Femur (tissue), 1 donor: ENCODE results near the gene RBAK.
"Not testable (repeated sequence)": the region's sequence is repeated elsewhere in the genome, so short reads cannot be mapped to it uniquely, and the experiment has no call there.

Source experiments
- DNase-seq: peaks from one replicate; pipeline ENCODE4 v3.0.0-alpha.2; 2017

The RBAK gene

GRCh38 chr7:5051731-5052130, 6.1 kb downstream of the RBAK start:
- not testable (repeated sequence) for DNase-seq

DNA sequence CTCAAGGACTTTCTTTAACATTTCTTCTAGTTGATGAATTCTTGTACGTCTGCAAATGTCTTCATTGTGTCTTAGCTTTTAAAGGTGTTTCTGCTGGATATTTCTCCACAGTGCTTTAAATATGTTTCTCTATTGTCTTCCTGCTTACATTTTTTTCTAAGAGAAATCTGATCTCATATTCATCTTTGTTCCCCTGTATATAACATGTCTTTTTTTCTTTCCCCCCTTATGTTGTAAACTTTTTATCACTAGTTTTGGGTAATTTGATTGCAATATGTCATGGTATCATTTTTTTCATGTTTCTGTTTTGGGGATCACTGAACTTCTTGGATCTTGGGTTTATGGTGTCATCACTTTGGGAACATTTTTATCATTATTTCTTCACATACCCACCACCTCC, 7.5 kb downstream of the RBAK start:
- no peak for DNase-seq

DNA sequence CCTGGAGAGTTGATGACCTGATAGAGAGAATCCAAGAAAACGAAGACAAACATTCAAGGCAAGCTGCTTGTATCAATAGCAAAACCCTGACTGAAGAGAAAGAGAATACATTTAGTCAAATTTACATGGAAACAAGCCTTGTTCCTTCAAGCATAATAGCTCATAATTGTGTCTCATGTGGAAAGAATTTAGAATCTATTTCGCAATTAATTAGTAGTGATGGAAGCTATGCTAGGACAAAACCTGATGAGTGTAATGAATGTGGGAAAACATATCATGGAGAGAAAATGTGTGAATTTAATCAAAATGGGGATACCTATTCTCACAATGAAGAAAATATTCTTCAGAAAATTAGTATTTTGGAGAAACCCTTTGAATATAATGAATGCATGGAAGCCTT, 18.0 kb downstream of the RBAK start:
- no peak for DNase-seq

DNA sequence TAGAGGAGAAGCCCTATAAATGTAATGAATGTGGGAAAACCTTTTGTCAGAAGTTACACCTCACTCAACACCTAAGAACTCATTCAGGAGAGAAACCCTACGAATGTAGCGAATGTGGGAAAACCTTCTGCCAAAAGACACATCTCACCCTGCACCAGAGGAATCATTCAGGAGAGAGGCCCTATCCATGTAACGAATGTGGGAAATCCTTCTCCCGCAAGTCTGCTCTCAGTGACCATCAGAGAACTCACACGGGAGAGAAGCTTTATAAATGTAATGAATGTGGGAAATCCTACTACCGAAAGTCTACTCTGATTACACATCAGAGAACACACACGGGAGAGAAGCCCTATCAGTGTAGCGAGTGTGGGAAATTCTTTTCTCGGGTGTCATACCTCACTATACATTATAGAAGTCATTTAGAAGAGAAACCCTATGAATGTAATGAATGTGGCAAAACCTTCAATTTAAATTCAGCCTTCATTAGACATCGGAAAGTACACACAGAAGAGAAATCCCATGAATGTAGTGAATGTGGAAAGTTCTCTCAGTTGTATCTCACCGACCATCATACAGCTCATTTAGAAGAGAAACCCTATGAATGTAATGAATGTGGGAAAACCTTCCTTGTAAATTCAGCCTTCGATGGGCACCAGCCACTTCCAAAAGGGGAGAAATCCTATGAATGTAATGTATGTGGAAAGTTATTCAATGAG, 18.9 kb downstream of the RBAK start:
- no peak for DNase-seq

GRCh38 chr7:5065107-5065407, 19.4 kb downstream of the RBAK start:
- no peak for DNase-seq

DNA sequence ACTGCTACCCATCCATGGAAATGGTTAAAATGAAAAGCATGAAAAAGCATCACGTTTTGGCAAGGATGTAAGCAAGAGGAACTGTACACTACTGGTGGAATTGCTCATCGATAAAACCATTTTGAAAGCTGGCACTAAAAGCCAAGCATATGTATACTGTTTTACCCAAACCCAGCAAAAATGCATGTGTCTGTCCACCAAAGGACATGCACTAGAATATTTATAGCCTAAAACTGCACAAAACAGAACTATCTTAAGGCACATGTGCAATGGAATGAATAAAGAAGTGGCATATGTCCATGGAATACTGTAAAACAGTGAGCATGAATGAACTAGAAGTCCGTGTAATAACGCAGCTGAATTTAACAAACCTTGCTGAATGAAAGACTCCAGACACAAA, 22.9 kb downstream of the RBAK start:
- no peak for DNase-seq

- DNase-seq, result no peak
Measured at GRCh38 chr7:5070206-5070605, 24.5 kb downstream of the RBAK start.

DNA sequence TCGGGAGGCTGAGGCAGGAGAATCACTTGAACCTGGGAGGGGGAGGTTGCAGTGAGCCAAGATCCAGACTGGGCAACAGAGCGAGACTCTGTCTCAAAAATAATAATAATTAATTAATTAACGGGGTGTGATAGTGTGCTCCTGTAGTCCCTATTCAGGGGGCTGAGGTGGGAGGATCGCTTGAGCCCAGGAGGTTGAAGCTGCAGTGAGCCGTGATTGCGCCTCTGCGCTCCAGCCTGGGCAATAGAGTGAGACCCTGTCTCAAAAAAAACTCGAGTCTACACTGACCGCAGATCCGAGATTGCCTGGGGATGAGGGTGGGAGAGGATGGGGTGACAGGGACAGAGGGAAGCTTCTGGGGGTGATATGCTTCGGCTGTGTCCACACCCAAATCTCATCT, 29.5 kb downstream of the RBAK start:
- DNase-seq, result not testable (repeated sequence)

- DNase-seq, result no peak
Measured at GRCh38 chr7:5077740-5078139, 32.1 kb downstream of the RBAK start.

DNA sequence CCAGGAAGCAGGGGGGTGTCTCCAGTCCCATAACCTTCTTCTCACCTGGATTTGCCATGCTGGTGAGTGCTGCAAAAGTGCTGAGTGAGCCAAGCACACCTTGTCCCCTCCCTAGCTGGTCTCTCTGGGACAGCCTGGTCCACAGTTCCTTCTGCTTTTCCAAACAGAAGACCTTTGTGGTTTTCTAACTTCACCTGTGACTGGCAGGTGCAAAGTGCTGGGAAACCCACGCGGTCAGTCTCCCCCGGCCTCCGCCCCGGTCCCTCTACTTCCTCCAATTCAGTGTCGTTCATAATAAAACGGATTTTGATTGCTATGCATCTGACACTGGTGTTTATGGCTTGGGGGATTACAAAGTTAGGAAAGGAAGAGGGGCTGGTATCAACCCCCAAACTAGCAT, 37.1 kb downstream of the RBAK start:
- DNase-seq, result no peak

DNA sequence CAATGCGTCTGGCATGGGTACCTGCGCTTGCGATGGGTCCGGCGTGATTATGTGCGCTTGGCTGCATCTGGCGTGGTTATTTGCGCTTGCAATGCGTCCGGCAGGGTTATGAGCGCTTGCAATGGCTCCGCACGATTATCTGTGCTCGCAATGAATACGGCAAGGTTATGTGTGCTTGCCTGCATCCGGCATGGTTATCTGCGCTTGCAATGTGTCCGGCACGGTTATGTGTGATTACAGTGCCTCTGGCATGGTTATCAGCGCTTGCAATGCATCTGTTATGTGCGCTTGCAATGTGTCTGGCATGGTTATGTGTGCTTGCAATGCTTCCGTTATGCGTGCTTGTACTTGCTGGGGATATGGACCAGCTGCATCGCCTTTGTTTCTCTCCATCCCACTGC, 37.7 kb downstream of the RBAK start:
- no peak for DNase-seq

GRCh38 chr7:5086256-5086655, 40.6 kb downstream of the RBAK start:
- DNase-seq, result no peak

GRCh38 chr7:5088228-5088833, 42.7 kb downstream of the RBAK start:
- DNase-seq, result not testable (repeated sequence)

DNA sequence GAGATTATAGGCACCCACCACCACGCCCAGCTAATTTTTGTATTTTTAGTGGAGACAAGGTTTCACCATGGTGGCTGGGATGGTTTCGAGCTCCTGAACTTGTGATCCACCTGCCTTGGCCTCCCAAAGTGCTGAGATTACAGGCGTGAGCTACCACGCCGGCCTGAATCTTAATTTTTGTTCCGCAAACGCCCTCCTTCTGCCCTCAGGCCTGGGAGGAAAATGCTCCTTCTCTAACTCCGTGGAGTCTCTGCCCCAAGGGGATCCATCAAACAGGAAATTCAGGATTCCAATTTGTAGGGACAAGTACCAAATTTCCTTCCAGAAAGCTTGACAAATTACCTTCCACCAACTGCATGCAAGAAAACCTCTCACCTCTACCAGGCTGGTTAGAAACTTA, 43.2 kb downstream of the RBAK start:
- DNase-seq, result no peak

GRCh38 chr7:5093948-5094347, 48.3 kb downstream of the RBAK start:
- no peak for DNase-seq

- DNase-seq, result no peak
Measured at GRCh38 chr7:5094641-5095040, 49.0 kb downstream of the RBAK start.

GRCh38 chr7:5116359-5116758, 70.7 kb downstream of the RBAK start:
- DNase-seq, result no peak

- no peak for DNase-seq
Measured at GRCh38 chr7:5117095-5117970, 71.7 kb downstream of the RBAK start.
